Pancreas (tissue), 10 donors: ENCODE measurements around the gene EEF1E1. TPM values are rescaled to one million over a fixed set of nuclear protein-coding genes. Genes with fewer than 3 reads are reported as not detected.

Experiments
- ATAC-seq, 4 donors: fragments of 200-7000 bp; cut with Tn5 transposase; one replicate each; pipeline versions ENCODE4 v1.8.0 to v1.9.1; 2020; ENCODE audit warnings: mild to moderate bottlenecking in 4 of 4, moderate library complexity in 4 of 4
- DNase-seq, 6 donors: peaks; one replicate each; pipeline ENCODE4 v3.0.0-alpha.2; 2020
- FAIRE-seq: peaks from 2 replicates; lab custom pipeline; 2012; peaks lifted over from hg19 to GRCh38; lab: Jason Lieb, UNC
- H3K27ac ChIP-seq, 4 donors: fragments of 200-600 bp; sonication (generic); 1 replicate in 3 of 4; 2 replicates in 1 of 4; pipeline versions ENCODE4 v1.5.0 to v1.8.0; 2020
- H3K27me3 ChIP-seq, 4 donors: fragments of 200-600 bp; one replicate each; pipeline ENCODE4 v1.8.0; 2021
- H3K36me3 ChIP-seq, 3 donors: fragments of 200-600 bp; sonication (generic) in 1 of 3; one replicate each; pipeline versions ENCODE4 v1.5.0 to v1.8.0; 2020 to 2021
- H3K4me1 ChIP-seq, 3 donors: fragments of 200-600 bp; one replicate each; pipeline ENCODE4 v1.8.0; 2021
- H3K4me3 ChIP-seq, 4 donors: fragments of 200-600 bp; sonication (generic) in 2 of 4; one replicate each; pipeline versions ENCODE4 v1.5.0 to v1.8.0; 2020 to 2021
- H3K9me3 ChIP-seq, 4 donors: fragments of 200-600 bp; one replicate each; pipeline ENCODE4 v1.8.0; 2021
- WGBS, 2 donors: extraction: QIAGEN DNeasy Blood & Tissue Kit; methylation state at CpG; one replicate each; pipeline ENCODE4 v1.1.7; 2013; 5-methylcytosine and 5-hydroxymethylcytosine counted together
- intact Hi-C, 3 donors: fragments of 100-400 bp; cut with DNase I; formaldehyde crosslinking; loops; one replicate each; pipeline versions ENCODE4 v1.11.1 to v1.14.2; 2022
- polyA plus RNA-seq, 2 donors: library from polyadenylated mRNA; stranded (reverse); fragments of 200-250 nt; gene quantifications; one replicate each; pipeline ENCODE4 v1.2.3, GENCODE V29; 2013
- total RNA-seq, 6 donors: library from RNA; stranded (reverse); fragmentation: NEBNext Ultra II Directional in 4 of 6; extraction: Animal tissue kit (Norgen Biotek cat#: 25700) in 4 of 6; gene quantifications; one replicate each; pipeline versions ENCODE4 v1.2.1 to v1.2.4, GENCODE V29; 2021 to 2023
- TF ChIP-seq, protein P1 (sequence below), 4 donors: fragments of 200-600 bp; sonication (generic) in 3 of 4; IDR thresholded peaks; one replicate each; pipeline versions ENCODE4 v1.5.0 to v1.8.0; 2021; ENCODE audit warnings: antibody characterized with exemption in 4 of 4
- donor health status: healthy with polysubstance abuse.
- donor health status: DM: no; HTN: no; CAD: no; lungs with moderate emphysema.
- donor health status: DM: no; HTN: no; CAD: no.
- donor health status: control.
- donor health status: control.
- donor health status: Bipolar disorder and iron deficiency.
- donor health status: DM: yes; HTN: yes; CAD: no.
- donor health status: DM: no; HTN: no; CAD: no.
- donor health status: DM: no; HTN: no; CAD: no.
- donor health status: DM: yes; HTN: yes; CAD: no.

The EEF1E1 gene
- total RNA-seq (10 to 100 TPM in 4 of 6 donors, 1 to 10 TPM in 2; 5.6 to 17.0 (median 12.4) TPM), polyA plus RNA-seq (10 to 100 TPM; 13.3 to 20.6 TPM)

DNA sequence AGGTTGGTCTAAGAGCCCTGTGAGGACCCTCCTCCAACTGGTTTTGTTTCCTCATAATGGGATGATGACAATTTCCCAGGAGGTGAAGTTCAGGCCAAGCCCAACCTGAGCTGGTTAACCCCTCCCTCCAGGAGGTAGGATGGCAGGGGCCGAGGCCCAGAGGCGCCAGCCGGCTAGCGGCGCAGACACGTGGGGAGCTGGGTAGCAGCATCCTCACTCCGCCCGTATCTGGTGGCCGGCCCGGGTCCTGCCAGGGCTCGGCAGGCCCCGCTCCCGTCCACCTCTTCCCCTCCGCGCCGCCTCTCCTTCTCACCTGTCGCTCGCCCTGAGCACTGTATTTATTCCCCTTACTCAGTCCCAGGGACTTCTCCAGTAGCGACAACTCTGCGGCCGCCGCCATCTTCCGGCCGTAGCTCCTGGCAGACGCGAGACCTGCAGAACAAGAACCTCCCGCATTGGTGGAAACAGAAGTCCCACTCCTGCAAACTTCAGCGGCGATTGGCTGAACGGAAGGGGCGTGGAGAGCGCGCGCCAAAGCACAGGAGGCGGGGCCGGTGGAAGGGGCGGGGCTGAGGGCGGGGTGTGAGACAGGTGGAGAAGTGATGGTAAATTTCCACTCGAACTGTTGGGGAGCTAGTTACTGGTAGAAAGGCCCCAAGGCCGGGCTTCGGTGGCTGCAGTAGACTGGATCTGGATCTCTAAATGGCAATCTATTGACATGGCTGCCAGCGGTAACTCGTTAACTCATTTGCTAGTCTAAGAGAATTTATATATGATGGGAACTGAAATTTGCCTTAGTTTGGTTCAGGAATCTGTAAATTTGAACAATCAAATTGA, at the start of gene EEF1E1:
Gene EEF1E1, minus strand, starts transcription at position 427 of the 837 bp plus-strand sequence. Its CDS starts 27 bp downstream, at position 400.
- peak within 1 kb of the TSS; percentile 56 to 83 (median 71) for H3K4me3 ChIP-seq
- DNase-seq: peak; percentile 95 to 98 (median 97)
- no peaks in the 10 kb centered on the region for H3K27me3 ChIP-seq
- H3K4me1 ChIP-seq: peaks cover 0 to 12% (median 8%) of the 10 kb centered on the region in 3 donors
- no peaks in the 10 kb centered on the region for H3K36me3 ChIP-seq
- 1 to 2% methylated on average over 37 to 43 of the region's 43 CpGs for WGBS, 2 donors
- H3K27ac ChIP-seq: peak within 1 kb of the TSS; percentile 50 to 73 (median 62)
- H3K9me3 ChIP-seq: no peaks in the 10 kb centered on the region
- TF ChIP-seq, protein P1, sequence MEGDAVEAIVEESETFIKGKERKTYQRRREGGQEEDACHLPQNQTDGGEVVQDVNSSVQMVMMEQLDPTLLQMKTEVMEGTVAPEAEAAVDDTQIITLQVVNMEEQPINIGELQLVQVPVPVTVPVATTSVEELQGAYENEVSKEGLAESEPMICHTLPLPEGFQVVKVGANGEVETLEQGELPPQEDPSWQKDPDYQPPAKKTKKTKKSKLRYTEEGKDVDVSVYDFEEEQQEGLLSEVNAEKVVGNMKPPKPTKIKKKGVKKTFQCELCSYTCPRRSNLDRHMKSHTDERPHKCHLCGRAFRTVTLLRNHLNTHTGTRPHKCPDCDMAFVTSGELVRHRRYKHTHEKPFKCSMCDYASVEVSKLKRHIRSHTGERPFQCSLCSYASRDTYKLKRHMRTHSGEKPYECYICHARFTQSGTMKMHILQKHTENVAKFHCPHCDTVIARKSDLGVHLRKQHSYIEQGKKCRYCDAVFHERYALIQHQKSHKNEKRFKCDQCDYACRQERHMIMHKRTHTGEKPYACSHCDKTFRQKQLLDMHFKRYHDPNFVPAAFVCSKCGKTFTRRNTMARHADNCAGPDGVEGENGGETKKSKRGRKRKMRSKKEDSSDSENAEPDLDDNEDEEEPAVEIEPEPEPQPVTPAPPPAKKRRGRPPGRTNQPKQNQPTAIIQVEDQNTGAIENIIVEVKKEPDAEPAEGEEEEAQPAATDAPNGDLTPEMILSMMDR (IDR thresholded peaks at IDR 0.05): no peak
- ATAC-seq: peak; percentile 98 to 100 (median 100)
- intact Hi-C loops: no loop called here
- FAIRE-seq: no peak

DNA sequence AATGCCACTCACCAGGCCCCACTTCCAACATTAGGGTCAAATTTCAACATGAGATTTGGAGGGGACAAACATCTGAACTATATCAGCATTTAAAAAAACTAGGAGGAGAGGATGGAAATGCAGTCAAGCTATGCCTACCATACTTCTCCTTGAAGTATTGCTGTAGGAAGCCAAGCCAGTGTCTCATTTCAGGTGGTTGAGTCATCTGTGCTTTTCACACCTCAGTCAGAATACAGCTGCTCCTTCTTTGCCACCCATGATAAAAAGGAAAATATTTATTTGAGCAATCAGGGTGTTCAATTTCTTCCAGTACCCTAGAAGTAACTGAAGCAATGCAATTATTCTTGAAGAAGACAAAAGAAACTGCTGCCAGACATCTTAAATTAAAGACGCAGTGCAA, 47.0 kb upstream of the EEF1E1 start:
- no peaks in the 10 kb centered on the region for H3K9me3 ChIP-seq
- no peaks in the 10 kb centered on the region for H3K36me3 ChIP-seq
- FAIRE-seq (no peak), DNase-seq (no peak), ATAC-seq (no peak)
- TF ChIP-seq, protein P1 (IDR thresholded peaks at IDR 0.05): no peak
- intact Hi-C loops: no loop called here
- H3K27ac ChIP-seq: no peak overlapping the region
- H3K27me3 ChIP-seq: no peaks in the 10 kb centered on the region
- H3K4me1 ChIP-seq: no peaks in the 10 kb centered on the region
- H3K4me3 ChIP-seq: no peak overlapping the region
- 87 to 97% methylated on average over 1 of the region's 1 CpG for WGBS, 2 donors

DNA sequence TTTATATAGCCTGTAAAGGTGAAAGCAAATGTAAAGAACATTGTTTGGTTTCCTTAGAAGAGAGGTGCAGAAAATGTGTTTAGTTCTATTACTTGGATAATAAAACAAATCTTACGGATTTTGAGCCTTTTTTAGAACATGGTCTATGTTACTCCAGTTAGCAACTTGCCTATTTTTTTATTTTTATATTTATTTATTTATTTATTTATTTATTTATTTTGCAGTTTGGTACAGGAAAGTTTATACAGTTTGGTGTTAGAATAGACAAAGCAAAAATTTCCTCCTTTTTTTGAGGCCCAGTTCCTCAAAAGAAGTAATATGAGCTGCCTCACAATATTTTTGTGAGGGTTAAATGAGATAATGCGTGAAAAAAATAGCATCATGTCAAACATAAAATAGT, 41.6 kb upstream of the EEF1E1 start:
- Histone ChIP-seq H3K27ac (no peak overlapping the region), H3K9me3 (no peaks in the 10 kb centered on the region), H3K4me1 (no peaks in the 10 kb centered on the region), H3K27me3 (peaks cover 0 to 3% (median 0%) of the 10 kb centered on the region in 4 donors), H3K4me3 (no peak overlapping the region), H3K36me3 (no peaks in the 10 kb centered on the region)
- FAIRE-seq (no peak), ATAC-seq (no peak), DNase-seq (no peak)
- intact Hi-C loops: no loop called here
- TF ChIP-seq, protein P1 (IDR thresholded peaks at IDR 0.05): no peak
- 83 to 90% methylated on average over 2 of the region's 2 CpGs for WGBS, 2 donors

DNA sequence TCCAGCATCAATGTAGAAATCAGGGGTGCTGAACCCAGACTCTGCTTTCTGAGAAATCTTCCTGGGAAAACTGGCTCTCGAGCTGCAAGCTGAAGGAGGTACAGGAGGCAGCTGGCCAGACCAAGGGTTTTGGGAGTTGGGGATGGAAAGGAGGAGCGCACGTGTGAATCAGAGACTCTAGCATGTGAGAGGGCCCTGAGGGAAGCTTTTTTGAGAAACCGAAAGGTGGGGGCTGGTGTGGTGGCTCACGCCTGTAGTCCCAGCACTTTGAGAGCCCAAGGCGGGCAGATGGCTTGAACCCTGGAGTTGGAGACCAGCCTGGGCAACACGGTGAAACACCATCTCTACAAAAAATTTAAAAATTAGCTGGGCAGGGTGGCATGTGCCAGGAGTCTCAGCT, 37.1 kb upstream of the EEF1E1 start:
- WGBS, 2 donors: 70 to 83% methylated on average over 7 of the region's 7 CpGs

More for the DNA sequence above, 37.1 kb upstream of the EEF1E1 start:
- TF ChIP-seq, protein P1 (IDR thresholded peaks at IDR 0.05): no peak
- no peaks in the 10 kb centered on the region for H3K9me3 ChIP-seq
- no peak overlapping the region for H3K4me3 ChIP-seq
- DNase-seq (no peak), FAIRE-seq (no peak), ATAC-seq (no peak)
- no peak overlapping the region for H3K27ac ChIP-seq
- intact Hi-C loops: no loop called here
- no peaks in the 10 kb centered on the region for H3K36me3 ChIP-seq
- H3K27me3 ChIP-seq: peaks cover 0 to 4% (median 0%) of the 10 kb centered on the region in 4 donors
- no peaks in the 10 kb centered on the region for H3K4me1 ChIP-seq
